Prostate gland (tissue), 2 donors: ENCODE data around the gene SYCE1.

Experiments used
- POLR2A ChIP-seq: fragments of 450-650 bp; IDR thresholded peaks from one replicate; pipeline ENCODE4 v1.6.1; 2016; ENCODE audit warnings: antibody characterized with exemption, mild to moderate bottlenecking
- TF ChIP-seq, protein P1 (sequence below), 4 experiments: fragments of 200-600 bp in 2 of 4; fragments of 450-650 bp in 2 of 4; sonication (generic) in 2 of 4; IDR thresholded peaks; 1 replicate in 3 of 4; 2 replicates in 1 of 4; pipeline ENCODE4 v1.5.1; 2016 to 2019; ENCODE audit warnings: antibody characterized with exemption in 4 of 4, mild to moderate bottlenecking in 2 of 4, moderate library complexity in 2 of 4

DNA sequence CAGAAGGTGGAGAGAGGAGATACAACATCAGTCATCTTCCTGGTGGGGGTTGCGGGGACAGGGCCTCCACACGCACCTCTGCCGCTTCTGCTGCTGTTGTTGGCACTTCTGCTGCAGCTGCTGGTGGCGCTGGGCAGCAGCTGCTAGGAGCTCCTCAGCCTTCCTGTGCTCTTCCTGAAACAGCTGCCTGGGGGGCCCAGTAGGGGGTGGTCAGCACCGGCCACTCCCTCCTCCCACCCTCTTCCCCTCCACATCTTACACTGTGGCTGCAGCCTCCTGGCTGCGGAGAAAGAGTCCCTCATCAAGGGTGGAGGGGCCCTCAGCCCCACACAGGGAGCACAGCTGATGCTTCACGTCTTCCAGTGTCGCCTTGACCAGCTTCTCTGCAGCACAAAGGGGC, 9.9 kb downstream of the SYCE1 start:
- TF ChIP-seq POLR2A: no peak
- TF ChIP-seq, protein P1, sequence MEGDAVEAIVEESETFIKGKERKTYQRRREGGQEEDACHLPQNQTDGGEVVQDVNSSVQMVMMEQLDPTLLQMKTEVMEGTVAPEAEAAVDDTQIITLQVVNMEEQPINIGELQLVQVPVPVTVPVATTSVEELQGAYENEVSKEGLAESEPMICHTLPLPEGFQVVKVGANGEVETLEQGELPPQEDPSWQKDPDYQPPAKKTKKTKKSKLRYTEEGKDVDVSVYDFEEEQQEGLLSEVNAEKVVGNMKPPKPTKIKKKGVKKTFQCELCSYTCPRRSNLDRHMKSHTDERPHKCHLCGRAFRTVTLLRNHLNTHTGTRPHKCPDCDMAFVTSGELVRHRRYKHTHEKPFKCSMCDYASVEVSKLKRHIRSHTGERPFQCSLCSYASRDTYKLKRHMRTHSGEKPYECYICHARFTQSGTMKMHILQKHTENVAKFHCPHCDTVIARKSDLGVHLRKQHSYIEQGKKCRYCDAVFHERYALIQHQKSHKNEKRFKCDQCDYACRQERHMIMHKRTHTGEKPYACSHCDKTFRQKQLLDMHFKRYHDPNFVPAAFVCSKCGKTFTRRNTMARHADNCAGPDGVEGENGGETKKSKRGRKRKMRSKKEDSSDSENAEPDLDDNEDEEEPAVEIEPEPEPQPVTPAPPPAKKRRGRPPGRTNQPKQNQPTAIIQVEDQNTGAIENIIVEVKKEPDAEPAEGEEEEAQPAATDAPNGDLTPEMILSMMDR (IDR thresholded peaks at IDR 0.05): no peak
